Smooth muscle cell (in vitro differentiated cells): Measurements from ENCODE around the gene AGAP1. TPM values are rescaled to one million over a fixed set of nuclear protein-coding genes. Genes with fewer than 3 reads are reported as not detected.
A peak's percentile ranks its signal among the peaks of the same experiment; 100 is the strongest.

Experiments used
- DNase-seq: peaks from one replicate; lab custom pipeline; 2025; ENCODE audit not compliant: unreplicated experiment; lab: John Stamatoyannopoulos, UW
- H2AFZ ChIP-seq: fragments of 200-600 bp; sonication (generic); 2 replicates; pipeline ENCODE4 v1.6.0; 2016; ENCODE audit warnings: antibody characterized with exemption, low read depth, mild to moderate bottlenecking
- H3F3A ChIP-seq: fragments of 200-600 bp; sonication (generic); 2 replicates; pipeline ENCODE4 v1.6.0; 2017; ENCODE audit warnings: antibody characterized with exemption, low read depth
- H3K27ac ChIP-seq: fragments of 200-600 bp; sonication (generic); 2 replicates; pipeline ENCODE4 v1.5.1; 2016; ENCODE audit warnings: low read depth, mild to moderate bottlenecking
- H3K27me3 ChIP-seq: fragments of 200-600 bp; sonication (generic); 2 replicates; pipeline ENCODE4 v1.6.1; 2016; ENCODE audit warnings: low read depth, mild to moderate bottlenecking
- H3K36me3 ChIP-seq: fragments of 200-600 bp; sonication (generic); 2 replicates; pipeline ENCODE4 v1.5.1; 2016; ENCODE audit warnings: low read depth
- H3K4me1 ChIP-seq: fragments of 200-600 bp; sonication (generic); 2 replicates; pipeline ENCODE4 v1.5.1; 2016; ENCODE audit warnings: low read depth
- H3K4me2 ChIP-seq: fragments of 200-600 bp; sonication (generic); 2 replicates; pipeline ENCODE4 v1.6.0; 2016; ENCODE audit warnings: mild to moderate bottlenecking
- H3K4me3 ChIP-seq: fragments of 200-600 bp; sonication (generic); 2 replicates; pipeline ENCODE4 v1.5.1; 2016; ENCODE audit warnings: mild to moderate bottlenecking
- H3K79me2 ChIP-seq: fragments of 200-600 bp; sonication (generic); 2 replicates; pipeline ENCODE4 v1.6.0; 2016; ENCODE audit warnings: low read depth, mild to moderate bottlenecking
- H3K9ac ChIP-seq: fragments of 200-600 bp; sonication (generic); 2 replicates; pipeline ENCODE4 v1.6.0; 2016; ENCODE audit warnings: low read depth
- H3K9me3 ChIP-seq: fragments of 200-600 bp; sonication (generic); replicated peaks from 2 replicates; pipeline ENCODE4 v1.5.1; 2016; ENCODE audit warnings: low read depth
- H4K20me1 ChIP-seq: fragments of 200-600 bp; sonication (generic); 2 replicates; pipeline ENCODE4 v1.6.0; 2016; ENCODE audit warnings: low read depth
- WGBS: methylation state at CpG from one replicate; pipeline ENCODE4 v1.1.7; 2016; ENCODE audit warnings: low lambda C conversion rate; 5-methylcytosine and 5-hydroxymethylcytosine counted together
- polyA plus RNA-seq: library from polyadenylated mRNA; unstranded; fragments of >200 nt; fragmentation: Nextera tagmentation; extraction: Ambion mirVana; gene quantifications from 2 replicates; pipeline ENCODE4 v1.2.1, GENCODE V29; 2016
- total RNA-seq: library from RNA; depleted of rRNA; stranded (reverse); fragments of >200 nt; gene quantifications from 2 replicates; pipeline ENCODE4 v1.2.3, GENCODE V29; 2014
- TF ChIP-seq, protein P1 (sequence below): fragments of 200-600 bp; sonication (generic); IDR thresholded peaks from 2 replicates; pipeline ENCODE4 v1.5.1; 2017; ENCODE audit warnings: borderline replicate concordance, mild to moderate bottlenecking, antibody characterized with exemption; ENCODE audit not compliant: insufficient read depth, poor library complexity, severe bottlenecking

Gene AGAP1
- total and polyA plus RNA-seq, 2 experiments from 2014 or later, result 3.9 to 9.8 TPM

DNA sequence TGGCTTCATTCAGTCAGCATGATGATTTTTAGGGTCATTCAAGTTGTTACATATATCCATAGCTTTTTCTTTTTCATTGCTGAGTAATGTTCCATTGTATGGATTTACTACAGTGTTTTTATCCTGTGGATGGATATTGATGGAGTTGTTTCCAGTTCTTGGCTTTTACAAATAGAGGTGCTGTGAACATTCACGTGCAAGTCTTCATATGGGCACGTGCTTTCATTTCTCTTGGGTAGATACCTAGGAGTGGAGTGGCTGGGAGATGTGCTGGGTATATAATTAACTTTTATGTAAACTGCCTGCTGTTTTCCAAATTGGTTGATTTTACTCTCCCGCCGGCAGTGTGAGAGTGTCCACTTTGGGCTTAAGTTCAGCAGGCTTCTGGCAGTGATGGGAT lies 16.5 kb downstream of the AGAP1 start:
- DNase-seq, result no peak
- H3K9ac ChIP-seq, result no peak overlapping the region
- H2AFZ ChIP-seq, result no peak overlapping the region
- H3K27me3 ChIP-seq, result no peaks in the 10 kb centered on the region
- no peak overlapping the region for H3K4me3 ChIP-seq
- H3F3A ChIP-seq, result no peaks in the 10 kb centered on the region
- TF ChIP-seq, protein P1, sequence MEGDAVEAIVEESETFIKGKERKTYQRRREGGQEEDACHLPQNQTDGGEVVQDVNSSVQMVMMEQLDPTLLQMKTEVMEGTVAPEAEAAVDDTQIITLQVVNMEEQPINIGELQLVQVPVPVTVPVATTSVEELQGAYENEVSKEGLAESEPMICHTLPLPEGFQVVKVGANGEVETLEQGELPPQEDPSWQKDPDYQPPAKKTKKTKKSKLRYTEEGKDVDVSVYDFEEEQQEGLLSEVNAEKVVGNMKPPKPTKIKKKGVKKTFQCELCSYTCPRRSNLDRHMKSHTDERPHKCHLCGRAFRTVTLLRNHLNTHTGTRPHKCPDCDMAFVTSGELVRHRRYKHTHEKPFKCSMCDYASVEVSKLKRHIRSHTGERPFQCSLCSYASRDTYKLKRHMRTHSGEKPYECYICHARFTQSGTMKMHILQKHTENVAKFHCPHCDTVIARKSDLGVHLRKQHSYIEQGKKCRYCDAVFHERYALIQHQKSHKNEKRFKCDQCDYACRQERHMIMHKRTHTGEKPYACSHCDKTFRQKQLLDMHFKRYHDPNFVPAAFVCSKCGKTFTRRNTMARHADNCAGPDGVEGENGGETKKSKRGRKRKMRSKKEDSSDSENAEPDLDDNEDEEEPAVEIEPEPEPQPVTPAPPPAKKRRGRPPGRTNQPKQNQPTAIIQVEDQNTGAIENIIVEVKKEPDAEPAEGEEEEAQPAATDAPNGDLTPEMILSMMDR, result no peak
- H3K27ac ChIP-seq, result no peak overlapping the region
- no peaks in the 10 kb centered on the region for H3K9me3 ChIP-seq
- no peak overlapping the region for H3K4me2 ChIP-seq
- peaks cover 13% of the 10 kb centered on the region for H3K4me1 ChIP-seq
- H4K20me1 ChIP-seq, result peaks cover 92% of the 10 kb centered on the region
- no peaks in the 10 kb centered on the region for H3K36me3 ChIP-seq
- peaks cover 83% of the 10 kb centered on the region for H3K79me2 ChIP-seq
- 94% methylated on average over 4 of the region's 4 CpGs for WGBS

DNA sequence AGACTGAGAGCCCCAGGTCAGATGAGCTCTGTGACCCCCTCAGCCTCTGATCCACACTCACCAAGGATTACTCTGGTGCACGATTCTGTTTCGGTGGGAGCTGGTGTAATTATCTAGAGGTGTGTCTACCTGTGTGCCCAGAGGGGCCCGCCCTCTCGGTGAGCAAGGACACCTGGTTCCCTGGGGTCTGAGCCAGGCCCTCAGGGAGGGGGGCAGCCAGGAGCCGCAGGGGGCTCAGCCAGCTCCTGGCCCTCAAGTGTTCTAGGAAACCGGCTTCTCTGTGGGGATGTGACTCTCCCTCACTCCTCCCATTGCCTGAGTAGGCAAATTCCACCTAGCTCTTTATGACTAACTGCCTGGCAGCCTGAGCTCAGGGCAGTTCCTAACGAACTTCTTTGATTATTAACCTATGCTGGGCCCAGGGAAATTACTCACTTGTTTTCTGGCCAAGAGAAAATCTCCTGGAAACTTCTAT lies 17.4 kb downstream of the AGAP1 start:
- H3K36me3 ChIP-seq, result no peaks in the 10 kb centered on the region
- no peaks in the 10 kb centered on the region for H3K27me3 ChIP-seq
- peaks cover 96% of the 10 kb centered on the region for H4K20me1 ChIP-seq
- no peak overlapping the region for H3K4me3 ChIP-seq
- H3K79me2 ChIP-seq, result peaks cover 83% of the 10 kb centered on the region
- TF ChIP-seq, protein P1, result no peak
- peaks cover 9% of the 10 kb centered on the region for H3K4me1 ChIP-seq
- no peak overlapping the region for H2AFZ ChIP-seq
- H3K9me3 ChIP-seq, result no peaks in the 10 kb centered on the region
- no peak for DNase-seq
- H3F3A ChIP-seq, result no peaks in the 10 kb centered on the region
- no peak overlapping the region for H3K4me2 ChIP-seq
- peak overlapping the region; percentile 16 for H3K27ac ChIP-seq
- no peak overlapping the region for H3K9ac ChIP-seq
- 45% methylated on average over 7 of the region's 7 CpGs for WGBS

DNA sequence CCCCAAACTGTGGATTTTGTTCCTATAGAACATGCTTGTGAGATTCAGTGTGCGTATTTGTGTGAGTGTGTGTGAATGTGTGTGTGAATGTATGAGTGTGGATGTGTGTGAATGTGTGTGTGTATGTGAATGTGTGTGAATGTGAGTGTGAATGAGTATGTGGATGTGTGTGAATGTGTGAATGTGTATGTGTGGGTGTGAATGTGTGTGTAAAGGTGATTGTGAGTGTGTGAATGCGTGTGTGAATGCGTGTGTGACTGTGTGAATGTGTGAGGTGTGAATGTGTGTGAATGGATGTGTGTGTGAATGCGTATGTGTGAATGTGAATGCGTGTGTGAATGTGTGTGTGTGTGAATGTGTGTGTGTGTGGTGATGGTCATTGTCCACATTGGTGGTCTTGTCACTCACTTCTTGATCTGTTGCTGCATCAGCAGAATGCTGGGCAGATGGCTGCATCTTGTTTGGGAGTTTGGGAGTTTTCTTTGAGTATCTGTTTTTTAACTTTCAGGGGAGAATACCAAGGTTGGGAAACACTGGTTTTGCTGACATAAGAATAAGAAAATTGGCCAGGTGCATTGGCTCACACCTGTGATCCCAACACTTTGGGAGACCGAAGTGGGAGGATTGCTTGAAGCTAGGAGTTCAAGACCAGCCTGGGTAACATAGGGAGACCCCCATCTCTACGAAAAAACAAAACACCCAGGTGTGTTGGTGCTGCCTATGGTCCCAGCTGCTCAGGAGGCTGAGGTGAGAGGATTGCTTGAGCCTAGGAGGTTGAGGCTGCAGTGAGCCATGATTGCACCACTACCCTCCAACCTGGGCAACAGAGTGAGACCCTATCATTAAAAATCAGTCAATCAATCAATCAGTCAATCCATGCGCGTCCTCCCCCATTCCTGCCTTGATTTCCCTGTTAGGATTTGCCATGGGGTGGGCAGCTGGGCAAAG lies 18.2 kb downstream of the AGAP1 start:
- 88% methylated on average over 9 of the region's 9 CpGs for WGBS
- Histone ChIP-seq H3K4me1 (peaks cover 9% of the 10 kb centered on the region), H3K27me3 (no peaks in the 10 kb centered on the region), H3K4me2 (no peak overlapping the region), H3K27ac (peak overlapping the region; percentile 16), H2AFZ (no peak overlapping the region), H3F3A (no peaks in the 10 kb centered on the region), H3K9ac (no peak overlapping the region), H4K20me1 (peaks cover 96% of the 10 kb centered on the region), H3K36me3 (no peaks in the 10 kb centered on the region), H3K79me2 (peaks cover 83% of the 10 kb centered on the region), H3K4me3 (no peak overlapping the region), H3K9me3 (no peaks in the 10 kb centered on the region)
- TF ChIP-seq, protein P1, result no peak
- DNase-seq, result no peak
